Adipose tissue (tissue), 3 donors: ENCODE measurements around the gene IQSEC2. TPM values are rescaled to one million over a fixed set of nuclear protein-coding genes. Genes with fewer than 3 reads are reported as not detected.

Source experiments
- H3K27ac ChIP-seq: one replicate; pipeline ENCODE4 v1.5.1; 2013; ENCODE audit warnings: low read depth, low read length
- WGBS, 3 donors: extraction: QIAGEN DNeasy Blood & Tissue Kit; methylation state at CpG; one replicate each; pipeline ENCODE4 v1.1.7; 2013; 5-methylcytosine and 5-hydroxymethylcytosine counted together
- polyA plus RNA-seq, 3 donors: library from polyadenylated mRNA; stranded (reverse); fragments of 200-250 nt; gene quantifications; one replicate each; pipeline ENCODE4 v1.2.3, GENCODE V29; 2013
- donor health status: healthy with polysubstance abuse.
- donor health status: Bipolar disorder and iron deficiency.
- donor health status: healthy.

Gene IQSEC2
- polyA plus RNA-seq, 3 donors, result 5.6 to 19.8 (median 13.1) TPM

GRCh38 chrX:53227224-53227765 lies 54.1 kb downstream of the IQSEC2 start:
- no peak overlapping the region for H3K27ac ChIP-seq
- WGBS, 3 donors, result 77 to 82% (median 78%) methylated on average over 4 to 7 of the region's 7 CpGs

- no peak within 1 kb of the TSS for H3K27ac ChIP-seq
- 0% methylated on average over 39 to 62 of the region's 67 CpGs for WGBS, 3 donors
These were observed 56.3 kb downstream of the IQSEC2 start, which contains the start of gene KDM5C for GRCh38 chrX:53224860-53225797. Gene KDM5C (minus strand): TSS chrX:53225207. CDS start chrX:53224889, 318 bp downstream.

GRCh38 chrX:53223955-53224859 lies 57.2 kb downstream of the IQSEC2 start:
- WGBS, 3 donors, result 0 to 1% (median 1%) methylated on average over 33 to 40 of the region's 40 CpGs
- no peak overlapping the region for H3K27ac ChIP-seq

GRCh38 chrX:53223068-53223693 lies 58.2 kb downstream of the IQSEC2 start:
- WGBS, 3 donors, result 30 to 71% (median 54%) methylated on average over 2 of the region's 2 CpGs
- no peak overlapping the region for H3K27ac ChIP-seq

Other genes starting within 250 kb of the IQSEC2 start
- 1 to 10 TPM in 1 of 3 donors, under 1 TPM in 2; 0.33 to 2.2 (median 0.42) TPM for gene GPR173, start 232.8 kb downstream of the IQSEC2 start, polyA plus RNA-seq
- 10 to 100 TPM; 32.1 to 77.2 (median 42.2) TPM for gene TSPYL2, start 199.2 kb downstream of the IQSEC2 start, polyA plus RNA-seq
- gene KANTR, start 187.4 kb downstream of the IQSEC2 start, polyA plus RNA-seq, result 1 to 10 TPM; 1.7 to 4.7 (median 2.7) TPM
- gene KDM5C, start 56.4 kb downstream of the IQSEC2 start, polyA plus RNA-seq, result 10 to 100 TPM; 16.6 to 41.4 (median 21.9) TPM
- 10 to 100 TPM in 1 of 3 donors, 1 to 10 TPM in 2; 5.7 to 13.5 (median 7.1) TPM for gene SMC1A, start 141.1 kb upstream of the IQSEC2 start, polyA plus RNA-seq
- under 1 TPM in 2 of 3 donors, not detected in 1; 0.43 to 0.95 TPM for gene RIBC1, start 141.3 kb upstream of the IQSEC2 start, polyA plus RNA-seq
- 100 to 1,000 TPM in 1 of 3 donors, 10 to 100 TPM in 2; 58.5 to 180 (median 96.4) TPM for gene HSD17B10, start 152.8 kb upstream of the IQSEC2 start, polyA plus RNA-seq